IMR-90 (cell line): Measurements from ENCODE around the gene GALNT13. TPM values are rescaled to one million over a fixed set of nuclear protein-coding genes. Genes with fewer than 3 reads are reported as not detected.

Source experiments
- ATAC-seq: fragments of 200-7000 bp; cut with Tn5 transposase; 2 replicates; pipeline ENCODE4 v1.9.1; 2020; ENCODE audit warnings: low read depth, mild to moderate bottlenecking, moderate library complexity
- BruUV-seq: library from RNA; stranded (reverse); fragments of 400-500 nt; replicated peaks from 2 replicates; lab custom pipeline; 2021; lab: Mats Ljungman, UMichigan
- CTCF ChIA-PET: fragments of 300-600 bp; formaldehyde crosslinking; extraction: SDS; loops from one replicate; lab custom pipeline; 2021; ENCODE audit warnings: antibody characterized with exemption; lab: Yijun Ruan, JAX
- POLR2A ChIA-PET: fragments of 300-600 bp; sonication (Branson Sonifier 250); formaldehyde crosslinking; loops from one replicate; lab custom pipeline; 2022; ENCODE audit warnings: antibody characterized with exemption; ENCODE audit not compliant: unreplicated experiment; lab: Charles Lee
- DNase-seq: peaks from one replicate; pipeline ENCODE4 v3.0.0; 2013
- H2AFZ ChIP-seq: replicated peaks from 2 replicates; pipeline ENCODE3; 2013; ENCODE audit warnings: low read length, mild to moderate bottlenecking; ENCODE audit not compliant: poor library complexity
- H2AK5ac ChIP-seq: 2 replicates; pipeline ENCODE4 v1.6.1; 2013; ENCODE audit warnings: low read depth, low read length, inconsistent platforms
- H2AK9ac ChIP-seq: replicated peaks from 2 replicates; pipeline ENCODE3; 2013; ENCODE audit warnings: mild to moderate bottlenecking, low read depth, low read length, moderate library complexity; ENCODE audit not compliant: poor library complexity
- H2BK120ac ChIP-seq: 2 replicates; pipeline ENCODE4 v1.6.1; 2013; ENCODE audit warnings: low read depth, low read length, inconsistent platforms
- H2BK15ac ChIP-seq: 3 replicates; pipeline ENCODE4 v1.6.1; 2013; ENCODE audit warnings: low read depth, low read length, inconsistent platforms
- H2BK20ac ChIP-seq: 2 replicates; pipeline ENCODE4 v1.6.1; 2013; ENCODE audit warnings: low read depth, mild to moderate bottlenecking, inconsistent platforms, low read length, moderate library complexity
- H2BK5ac ChIP-seq: 2 replicates; pipeline ENCODE4 v1.6.1; 2013; ENCODE audit warnings: mild to moderate bottlenecking, low read depth, low read length, inconsistent platforms; ENCODE audit not compliant: poor library complexity, severe bottlenecking
- H3K14ac ChIP-seq: replicated peaks from 2 replicates; pipeline ENCODE4 v1.6.1; 2013; ENCODE audit warnings: low read depth, low read length, inconsistent platforms
- H3K18ac ChIP-seq: 2 replicates; pipeline ENCODE4 v1.6.1; 2013; ENCODE audit warnings: low read depth, low read length, control low read depth
- H3K23ac ChIP-seq: 2 replicates; pipeline ENCODE4 v1.6.1; 2013; ENCODE audit warnings: low read depth, low read length, inconsistent platforms
- H3K27ac ChIP-seq: 2 replicates; pipeline ENCODE4 v1.5.1; 2013; ENCODE audit warnings: mild to moderate bottlenecking, control low read depth, low read length; ENCODE audit not compliant: insufficient read depth
- H3K27me3 ChIP-seq: 2 replicates; pipeline ENCODE4 v1.6.1; 2013; ENCODE audit warnings: low read length; ENCODE audit not compliant: control insufficient read depth, insufficient read depth
- H3K36me3 ChIP-seq: 2 replicates; pipeline ENCODE4 v1.6.1; 2013; ENCODE audit warnings: low read length, mixed read lengths; ENCODE audit not compliant: control insufficient read depth, insufficient read depth
- H3K4ac ChIP-seq: 2 replicates; pipeline ENCODE4 v1.6.1; 2013; ENCODE audit warnings: low read depth, low read length, inconsistent platforms
- H3K4me1 ChIP-seq: 2 replicates; pipeline ENCODE4 v1.6.1; 2013; ENCODE audit warnings: low read length, mixed read lengths; ENCODE audit not compliant: control insufficient read depth, insufficient read depth
- H3K4me2 ChIP-seq: 2 replicates; pipeline ENCODE4 v1.6.1; 2013; ENCODE audit warnings: low read depth, mild to moderate bottlenecking, control low read depth, low read length, moderate library complexity
- H3K4me3 ChIP-seq: 2 replicates; pipeline ENCODE4 v1.5.1; 2013; ENCODE audit warnings: low read depth, mild to moderate bottlenecking, control low read depth, low read length, moderate library complexity; ENCODE audit not compliant: insufficient read depth
- H3K56ac ChIP-seq: 2 replicates; pipeline ENCODE4 v1.6.1; 2013; ENCODE audit warnings: low read length, inconsistent platforms; ENCODE audit not compliant: insufficient read depth; ENCODE audit errors: extremely low read depth
- H3K79me1 ChIP-seq, 2 experiments: 2 replicates each; pipeline ENCODE4 v1.6.1; 2013; ENCODE audit warnings: low read length in 2 of 2, inconsistent platforms in 1 of 2, low read depth in 1 of 2
- H3K9ac ChIP-seq: 2 replicates; pipeline ENCODE4 v1.6.1; 2013; ENCODE audit warnings: low read depth, low read length, control low read depth
- H3K9me1 ChIP-seq: 2 replicates; pipeline ENCODE4 v1.6.1; 2013; ENCODE audit warnings: low read length, inconsistent platforms; ENCODE audit not compliant: insufficient read depth
- H3K9me3 ChIP-seq: 2 replicates; pipeline ENCODE4 v1.6.1; 2013; ENCODE audit warnings: low read length; ENCODE audit not compliant: control insufficient read depth, insufficient read depth
- H4K20me1 ChIP-seq: 2 replicates; pipeline ENCODE4 v1.6.1; 2013; ENCODE audit warnings: low read length, inconsistent platforms; ENCODE audit not compliant: insufficient read depth
- H4K5ac ChIP-seq: 2 replicates; pipeline ENCODE4 v1.6.1; 2013; ENCODE audit warnings: mild to moderate bottlenecking, low read depth, low read length, control low read depth
- H4K8ac ChIP-seq, 2 experiments: 2 replicates each; pipeline ENCODE4 v1.6.1; 2013; ENCODE audit warnings: low read depth in 2 of 2, low read length in 2 of 2, control low read depth in 1 of 2, inconsistent platforms in 1 of 2
- H4K91ac ChIP-seq: 2 replicates; pipeline ENCODE4 v1.6.1; 2013; ENCODE audit warnings: low read depth, low read length, inconsistent platforms; ENCODE audit not compliant: insufficient read depth
- BHLHE40 ChIP-seq: fragments of 150-350 bp; IDR thresholded peaks from 2 replicates; pipeline ENCODE4 v1.6.1; 2016; ENCODE audit warnings: mild to moderate bottlenecking, low read depth, low read length
- MAFK ChIP-seq: IDR thresholded peaks from 2 replicates; pipeline ENCODE4 v1.6.1; 2012; ENCODE audit warnings: low read depth, low read length, improper control_type of control experiment
- RAD21 ChIP-seq: IDR thresholded peaks from 2 replicates; pipeline ENCODE4 v1.6.1; 2012; ENCODE audit warnings: low read length, improper control_type of control experiment
- WGBS, 2 experiments: methylation state at CpG; one replicate each; pipeline versions ENCODE4 v1.1.5 to v1.1.7; 2013; ENCODE audit warnings: missing lambda C conversion rate in 2 of 2; ENCODE audit not compliant: insufficient read length in 1 of 2; ENCODE audit errors: extremely low coverage in 2 of 2; 5-methylcytosine and 5-hydroxymethylcytosine counted together
- dilution Hi-C: fragments of 300-500 bp; cut with HindIII; formaldehyde crosslinking; loops from one replicate; pipeline ENCODE4 v1.14.3; 2018; ENCODE audit warnings: low sequenced_read_pairs; ENCODE audit not compliant: unreplicated experiment
- in situ Hi-C: fragments of 300-500 bp; cut with MboI; formaldehyde crosslinking; loops from 3 replicates; pipeline ENCODE4 v1.14.3; 2019; ENCODE audit warnings: low sequenced_read_pairs, inconsistent platforms, mixed read lengths
- intact Hi-C: fragments of 100-400 bp; cut with micrococcal nuclease; formaldehyde crosslinking; loops from 2 replicates; pipeline ENCODE4 v1.10.0; 2022
- polyA plus RNA-seq, 3 experiments: library from polyadenylated mRNA; depleted of rRNA; stranded (reverse); fragments of >200 nt; gene quantifications; 2 replicates each; pipeline ENCODE4 v1.2.3, GENCODE V29; 2012; ENCODE audit warnings: low replicate concordance in 1 of 3
- total RNA-seq: library from RNA; depleted of rRNA; stranded (reverse); fragments of >200 nt; gene quantifications from 2 replicates; pipeline ENCODE4 v1.2.3, GENCODE V29; 2012
- TF ChIP-seq, protein P1 (sequence below): fragments of 150-350 bp; IDR thresholded peaks from 2 replicates; pipeline ENCODE4 v1.6.1; 2017; ENCODE audit warnings: mild to moderate bottlenecking, antibody characterized with exemption, low read length, low read depth
- TF ChIP-seq, protein P2 (sequence below): fragments of 150-350 bp; IDR thresholded peaks from 2 replicates; pipeline ENCODE4 v1.6.1; 2016; ENCODE audit warnings: low read depth, mild to moderate bottlenecking, low read length, moderate library complexity, borderline replicate concordance

The GALNT13 gene
- total and polyA plus RNA-seq, 2 of the 4 experiments (the other 2 are of a cell fraction): 0.03 TPM; not detected in 1

DNA sequence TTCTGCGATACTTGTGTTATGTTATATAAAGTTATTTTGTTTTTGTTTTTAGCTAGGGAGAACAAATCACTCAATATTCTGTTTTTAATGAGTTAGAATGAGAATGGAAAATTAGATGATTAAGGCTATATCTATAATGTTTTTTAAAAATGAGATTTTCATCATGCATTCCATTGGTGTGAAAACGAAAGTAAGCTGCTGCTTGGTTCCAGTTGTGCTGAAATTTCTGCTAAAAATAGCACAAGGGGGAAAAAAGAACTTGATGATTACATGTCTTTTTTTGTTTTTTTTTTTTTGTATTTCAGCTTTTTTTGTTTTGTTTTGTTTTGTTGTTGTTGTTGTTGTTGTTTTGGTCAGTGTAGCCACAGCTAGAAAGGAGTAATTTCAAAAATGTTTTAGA is 584.1 kb downstream of the GALNT13 start:
- H3K56ac ChIP-seq: no peak overlapping the region
- no peak overlapping the region for H2BK20ac ChIP-seq
- ChIA-PET POLR2A (no interaction called here), CTCF (no interaction called here)
- H3K36me3 ChIP-seq: no peaks in the 10 kb centered on the region
- no peak overlapping the region for H3K4me3 ChIP-seq
- no peak overlapping the region for H3K27ac ChIP-seq
- no peak overlapping the region for H3K18ac ChIP-seq
- in situ Hi-C loops (no loop called here), intact Hi-C loops (no loop called here), dilution Hi-C loops (no loop called here)
- no peak overlapping the region for H3K4me2 ChIP-seq
- H3K9me1 ChIP-seq: no peaks in the 10 kb centered on the region
- no peak overlapping the region for H2BK120ac ChIP-seq
- no peak overlapping the region for H3K14ac ChIP-seq
- no peaks in the 10 kb centered on the region for H4K20me1 ChIP-seq
- no peak overlapping the region for H4K91ac ChIP-seq
- no peak overlapping the region for H4K5ac ChIP-seq
- H4K8ac ChIP-seq: no peak overlapping the region
- H3K79me1 ChIP-seq: no peaks in the 10 kb centered on the region
- no peak for ATAC-seq
- no peak overlapping the region for H2AK9ac ChIP-seq
- TF ChIP-seq RAD21: no peak
- no peak for TF ChIP-seq BHLHE40
- TF ChIP-seq, protein P1, sequence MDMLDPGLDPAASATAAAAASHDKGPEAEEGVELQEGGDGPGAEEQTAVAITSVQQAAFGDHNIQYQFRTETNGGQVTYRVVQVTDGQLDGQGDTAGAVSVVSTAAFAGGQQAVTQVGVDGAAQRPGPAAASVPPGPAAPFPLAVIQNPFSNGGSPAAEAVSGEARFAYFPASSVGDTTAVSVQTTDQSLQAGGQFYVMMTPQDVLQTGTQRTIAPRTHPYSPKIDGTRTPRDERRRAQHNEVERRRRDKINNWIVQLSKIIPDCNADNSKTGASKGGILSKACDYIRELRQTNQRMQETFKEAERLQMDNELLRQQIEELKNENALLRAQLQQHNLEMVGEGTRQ: no peak
- TF ChIP-seq, protein P2, sequence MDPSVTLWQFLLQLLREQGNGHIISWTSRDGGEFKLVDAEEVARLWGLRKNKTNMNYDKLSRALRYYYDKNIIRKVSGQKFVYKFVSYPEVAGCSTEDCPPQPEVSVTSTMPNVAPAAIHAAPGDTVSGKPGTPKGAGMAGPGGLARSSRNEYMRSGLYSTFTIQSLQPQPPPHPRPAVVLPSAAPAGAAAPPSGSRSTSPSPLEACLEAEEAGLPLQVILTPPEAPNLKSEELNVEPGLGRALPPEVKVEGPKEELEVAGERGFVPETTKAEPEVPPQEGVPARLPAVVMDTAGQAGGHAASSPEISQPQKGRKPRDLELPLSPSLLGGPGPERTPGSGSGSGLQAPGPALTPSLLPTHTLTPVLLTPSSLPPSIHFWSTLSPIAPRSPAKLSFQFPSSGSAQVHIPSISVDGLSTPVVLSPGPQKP: no peak
- TF ChIP-seq MAFK: no peak
- H3K9ac ChIP-seq: no peak overlapping the region
- no peak overlapping the region for H2BK5ac ChIP-seq
- H2AK5ac ChIP-seq: no peak overlapping the region
- H2AFZ ChIP-seq: no peak overlapping the region
- peaks cover 3% of the 10 kb centered on the region; the same call in 1 of the 2 replicates for H3K9me3 ChIP-seq
- no peak overlapping the region for H3K4ac ChIP-seq
- no peak overlapping the region for H3K23ac ChIP-seq
- no peaks in the 10 kb centered on the region for H3K4me1 ChIP-seq
- WGBS, 2 experiments: 0% methylated on average over 1 of the region's 2 CpGs; no CpG with 5 or more reads in 1 of the 2 experiments
- no peak for DNase-seq
- no peaks in the 10 kb centered on the region for H3K27me3 ChIP-seq
- BruUV-seq: no TSS peak
- no peak overlapping the region for H2BK15ac ChIP-seq
